Stimulated activated CD8-positive, alpha-beta memory T cell treated with anti-CD3 and anti-CD28 coated beads, Interleukin-15, amount 100 ng/mL, for 4 hours (primary cell): ENCODE data around the gene HLA-DMB.
A peak's percentile ranks its signal among the peaks of the same experiment; 100 is the strongest.

Experiments
- DNase-seq, 2 donors: peaks; one replicate each; pipeline ENCODE4 v3.0.0-alpha.2; 2020; ENCODE audit warnings: low read depth in 2 of 2

The HLA-DMB gene

DNA sequence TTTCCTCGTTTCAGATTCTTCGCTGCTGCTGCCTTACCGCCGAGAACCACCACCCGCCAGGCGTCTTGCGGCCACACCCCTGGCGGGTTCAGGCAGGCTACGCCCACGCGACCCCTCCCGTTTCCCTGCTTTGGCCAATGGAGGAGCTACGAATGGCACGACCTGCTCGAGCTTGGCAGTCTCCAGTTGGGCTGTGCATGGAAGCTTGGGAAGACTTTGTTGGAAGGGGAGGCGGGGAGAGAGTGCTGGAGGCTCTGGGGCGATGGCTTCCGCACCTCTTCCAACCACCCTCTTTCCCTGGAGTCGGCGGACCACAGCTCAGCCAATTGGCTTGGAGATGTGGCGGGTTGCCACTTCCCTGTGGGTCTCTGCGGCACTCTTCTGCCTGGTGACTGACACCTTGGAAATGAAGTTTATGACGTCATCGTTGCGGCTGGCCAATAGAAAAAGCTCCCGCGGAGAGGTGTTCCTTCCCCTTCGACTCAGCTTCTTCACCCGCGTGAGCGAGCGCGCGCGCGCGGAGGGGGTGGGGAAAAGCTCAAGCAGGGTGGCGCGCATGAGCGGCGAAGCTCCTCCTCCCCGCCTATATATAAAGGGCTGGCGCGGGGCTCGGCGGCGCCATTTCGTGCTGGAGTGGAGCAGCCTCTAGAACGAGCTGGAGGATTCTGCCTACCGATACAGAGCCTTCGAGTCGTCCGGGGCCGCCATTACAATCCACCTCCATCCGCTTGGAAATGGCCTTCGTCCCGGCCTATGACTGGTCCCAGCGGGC lies 30.9 kb upstream of the HLA-DMB start:
- peak; percentile 99 for DNase-seq

DNA sequence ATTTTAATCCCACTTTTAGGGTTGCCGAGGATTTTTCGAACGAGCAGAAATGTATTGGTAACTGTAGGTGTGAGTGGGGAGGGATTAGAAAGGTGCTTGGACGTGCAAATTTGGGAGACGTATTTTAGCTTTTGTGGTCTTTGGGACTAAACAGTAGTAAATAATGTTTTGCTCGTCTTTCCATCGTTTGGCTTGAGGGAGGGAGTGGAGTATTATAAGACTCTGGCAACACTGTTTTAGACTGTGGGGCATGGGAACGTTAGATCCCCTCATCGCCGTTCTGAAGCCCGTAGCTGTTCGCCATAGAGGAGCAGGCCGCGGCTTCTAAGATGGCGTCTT lies 30.4 kb upstream of the HLA-DMB start:
- no peak for DNase-seq

DNA sequence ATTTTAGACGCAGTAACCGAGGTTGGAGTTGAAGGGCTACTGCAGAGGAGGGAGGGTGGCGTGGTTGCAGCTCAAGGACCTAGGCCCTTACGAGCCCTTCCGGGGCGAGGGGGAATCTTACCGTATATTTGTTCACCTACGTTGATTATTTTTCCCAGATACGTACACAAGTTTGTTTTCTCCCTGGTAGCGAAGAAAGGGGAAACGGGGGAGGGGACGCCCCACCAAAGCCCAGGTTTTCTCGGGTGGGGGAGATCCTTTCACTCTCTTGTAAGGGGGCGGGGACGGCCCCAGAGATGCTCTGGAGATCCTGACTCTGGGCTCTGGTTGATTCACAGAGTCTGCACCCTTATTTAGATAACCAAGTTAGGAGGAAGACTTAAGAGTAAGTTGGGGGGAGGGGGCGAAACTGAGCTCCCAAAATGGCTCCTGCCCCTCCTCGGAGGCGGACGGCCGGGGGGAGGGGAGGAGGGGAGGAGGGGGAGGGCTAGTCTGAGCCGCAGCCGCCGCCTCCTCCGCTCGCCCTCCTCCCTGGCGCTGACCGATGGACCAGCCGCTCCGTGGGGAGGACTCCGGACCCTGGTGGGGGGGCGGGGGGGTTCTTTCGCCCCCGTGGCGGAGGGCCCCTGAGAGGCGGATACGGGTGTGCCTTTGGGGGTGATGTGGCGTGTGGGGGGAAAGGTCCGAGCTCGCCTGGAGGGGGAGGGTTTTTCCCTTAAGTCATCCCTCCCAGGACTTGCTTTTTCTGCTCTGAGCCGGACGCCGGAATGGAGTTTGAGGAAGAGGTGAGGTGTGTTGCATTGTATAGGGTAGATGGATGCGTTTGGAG lies 29.8 kb upstream of the HLA-DMB start:
- DNase-seq, result peak; percentile 51 to 74

DNA sequence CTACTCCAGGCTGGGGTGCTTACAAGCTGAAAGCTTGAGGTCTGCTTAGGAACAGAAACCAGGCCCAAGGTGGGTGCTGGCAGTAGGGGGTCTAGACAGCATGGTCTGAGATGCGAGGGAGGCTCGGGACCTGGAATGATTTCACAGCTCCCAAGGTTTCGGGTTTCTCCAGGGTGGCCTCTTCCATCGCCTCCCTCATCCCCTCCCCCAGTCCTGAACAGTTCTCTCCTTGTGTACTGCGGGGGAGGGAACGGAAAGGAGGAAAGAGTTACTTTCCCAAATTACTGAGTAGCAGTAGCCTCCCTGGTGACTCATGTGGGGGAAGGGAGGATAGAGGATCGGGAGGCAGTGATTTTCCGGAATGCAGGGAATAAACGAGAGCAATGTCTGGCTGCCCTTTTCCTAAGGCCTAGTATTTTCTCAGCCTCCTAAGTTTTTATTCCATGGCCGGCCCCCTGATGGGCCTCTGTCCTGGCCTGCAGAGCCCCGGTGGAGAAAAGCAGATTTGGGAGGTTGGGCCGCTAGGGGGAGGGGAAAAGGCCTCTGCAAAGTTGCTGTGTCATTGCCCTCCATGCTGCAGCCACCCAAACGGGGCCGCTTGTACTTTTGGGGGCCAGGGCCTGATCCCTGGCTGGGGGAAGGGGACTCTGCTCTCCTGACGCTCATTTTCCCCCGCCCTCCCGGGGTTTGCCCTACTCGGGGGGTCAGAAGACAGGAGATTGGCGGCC lies 29.0 kb upstream of the HLA-DMB start:
- peak; percentile 50 to 53 for DNase-seq

DNA sequence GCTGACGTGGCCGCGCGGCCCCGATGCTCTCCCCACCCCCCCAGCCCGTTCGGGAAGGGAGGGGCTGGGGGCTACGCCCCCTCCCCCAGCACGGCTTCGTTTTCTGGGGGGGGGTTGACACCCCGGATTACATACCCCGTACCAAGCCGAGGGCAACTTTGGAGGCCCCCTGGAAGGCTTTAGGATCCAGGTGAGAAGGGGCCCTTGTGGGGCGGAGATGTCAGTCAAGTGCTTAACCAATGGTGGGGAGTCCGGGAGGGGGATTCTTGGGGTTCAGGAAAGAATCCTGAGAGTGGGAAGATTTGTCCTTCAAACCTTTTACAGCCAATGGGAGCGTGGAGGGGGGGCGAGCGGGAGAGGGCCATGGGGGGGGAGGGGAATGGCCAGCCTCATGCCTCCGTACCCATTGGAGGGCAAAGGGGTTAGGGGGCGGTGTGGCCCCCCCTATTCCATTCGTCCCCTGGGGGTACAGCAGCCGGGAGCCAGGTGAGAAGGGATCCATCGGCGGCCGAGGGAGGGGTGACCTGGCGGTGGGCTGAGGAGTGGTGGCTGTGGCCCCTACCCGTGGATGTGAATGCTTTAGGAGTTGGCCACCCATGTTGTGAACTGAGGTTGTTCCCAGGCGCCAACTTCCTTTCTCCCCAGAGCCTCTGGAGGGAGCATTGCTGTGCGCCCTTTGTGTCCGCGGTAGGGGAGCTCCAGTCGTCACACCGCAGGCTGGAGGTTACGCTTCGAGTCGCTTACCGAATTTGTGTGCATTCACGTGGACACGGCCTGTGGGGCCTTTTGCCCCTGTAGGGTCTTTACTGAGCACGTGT lies 28.2 kb upstream of the HLA-DMB start:
- DNase-seq, result peak; percentile 20 to 50

DNA sequence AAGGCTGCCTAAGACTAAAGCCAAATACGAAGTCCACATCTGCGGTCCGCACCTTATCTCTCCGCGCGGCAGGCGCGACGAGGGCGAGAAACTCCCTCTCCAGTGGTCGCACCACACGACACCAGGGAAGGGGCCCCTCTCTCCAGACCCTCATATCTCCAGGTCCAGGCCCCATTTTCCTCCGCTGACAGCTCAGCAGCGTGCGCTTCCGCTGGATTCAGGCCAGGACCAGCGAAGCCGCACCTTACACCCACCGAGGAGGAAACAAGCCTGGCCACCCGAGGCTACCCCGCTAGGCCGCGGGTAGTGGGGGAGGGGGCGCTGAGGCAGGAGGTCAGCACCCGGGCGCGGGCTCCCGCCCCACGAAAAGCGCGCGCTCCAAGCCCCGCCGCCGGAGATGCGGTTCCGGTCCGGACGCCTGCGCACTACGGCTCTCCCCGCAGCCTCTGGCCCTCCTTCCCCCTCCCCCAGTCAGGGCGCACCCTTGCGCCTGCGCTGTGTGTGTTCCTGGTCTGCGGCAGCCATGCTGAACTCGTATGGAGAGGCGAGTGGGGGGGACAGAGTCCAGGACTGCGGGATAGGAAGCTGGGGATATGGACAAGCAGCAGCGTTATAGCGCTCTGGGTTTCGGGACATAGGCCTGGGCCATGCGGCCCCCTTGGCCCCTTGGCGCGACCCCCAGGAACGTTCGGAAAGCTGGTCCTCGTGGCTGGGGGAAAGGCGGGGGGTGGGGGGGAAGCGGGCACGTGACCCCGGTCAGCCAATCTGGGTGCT lies 27.5 kb upstream of the HLA-DMB start, which contains the start of gene BRD2:
BRD2 (plus strand) TSS at position 502 of the 774 bp plus-strand sequence. CDS start 4,305 bp downstream, outside the sequence.
- DNase-seq, result peak; percentile 93 to 94

DNA sequence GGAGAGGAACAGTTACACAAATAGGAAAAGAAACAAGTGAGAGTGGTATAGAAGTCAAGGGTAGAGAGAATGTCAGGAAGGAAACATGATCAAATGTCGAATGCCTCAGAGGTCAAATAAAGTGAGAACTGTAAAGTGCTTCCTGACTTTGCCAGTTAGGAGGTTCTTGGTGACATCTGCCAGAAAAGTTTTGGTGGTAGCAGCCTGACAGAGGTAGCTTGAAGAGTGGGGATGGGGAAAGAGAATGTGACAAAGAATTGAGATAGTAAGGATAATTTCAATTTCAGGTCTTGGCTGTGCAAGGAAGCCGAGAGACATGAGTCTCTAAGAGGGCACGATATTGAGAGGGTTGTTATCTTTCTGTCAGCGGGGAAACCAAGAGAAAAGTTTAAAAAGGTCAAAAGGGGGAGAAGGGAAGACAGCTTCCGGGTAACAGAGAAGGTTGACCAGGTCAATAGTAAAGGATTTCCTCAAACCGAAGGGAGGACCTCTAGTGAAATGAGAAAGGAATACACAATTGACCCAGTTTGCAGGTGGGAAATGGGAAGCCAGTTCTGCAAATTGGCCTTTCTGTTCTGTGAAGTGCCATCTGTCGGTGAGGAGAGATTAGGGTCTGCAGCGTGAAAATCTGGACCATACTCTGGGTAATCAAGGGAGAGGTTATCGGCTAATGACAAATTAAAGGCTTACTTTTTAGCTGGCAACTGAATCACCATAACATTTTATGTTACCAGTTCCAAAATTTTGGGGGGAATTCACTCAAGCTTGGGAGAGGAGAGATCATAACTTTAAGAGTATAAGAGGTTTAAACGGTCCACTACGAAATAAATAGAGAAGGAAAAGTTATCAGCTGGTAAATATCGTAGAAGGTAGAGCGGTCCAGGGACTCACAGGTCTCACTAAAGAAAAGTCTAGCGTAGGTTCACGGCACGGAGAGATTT lies 26.6 kb upstream of the HLA-DMB start:
- DNase-seq, result no peak

DNA sequence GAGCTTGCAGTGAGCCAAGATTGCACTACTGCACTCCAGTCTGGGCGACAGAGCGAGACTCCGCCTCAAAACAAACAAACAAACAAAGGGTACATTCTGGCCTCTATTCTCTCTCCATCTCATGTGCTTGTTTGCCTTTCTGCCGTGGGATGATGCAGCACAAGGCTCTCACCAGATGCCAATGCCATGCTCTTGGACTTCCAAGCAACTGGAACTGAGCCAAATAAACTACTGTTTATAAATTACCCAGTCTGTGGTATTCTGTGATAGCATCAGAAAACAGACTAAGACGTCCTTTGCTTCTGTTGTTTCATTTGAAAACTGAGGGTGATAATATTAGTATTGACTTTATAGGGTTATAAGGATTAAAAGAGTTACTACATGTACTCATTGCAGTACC lies 23.9 kb upstream of the HLA-DMB start:
- DNase-seq, result no peak

DNA sequence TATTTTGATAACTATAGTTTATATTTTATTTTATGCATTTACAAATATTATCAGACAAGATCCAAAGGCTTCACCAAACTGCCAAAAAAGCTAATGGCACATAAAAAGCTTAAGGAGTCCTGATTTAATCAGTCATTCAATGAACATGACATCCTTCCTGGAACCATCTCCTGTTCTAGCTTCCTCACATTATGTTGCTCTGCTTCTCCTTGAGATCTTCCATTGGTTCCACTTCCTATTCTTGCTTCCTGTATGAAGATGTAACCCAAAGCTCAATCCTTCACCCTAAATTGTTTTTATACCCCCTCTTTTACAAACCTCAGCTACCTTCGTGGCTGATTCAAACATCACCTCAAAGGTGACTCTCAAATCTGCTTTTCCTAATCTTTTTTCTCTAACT lies 23.0 kb upstream of the HLA-DMB start:
- no peak for DNase-seq

DNA sequence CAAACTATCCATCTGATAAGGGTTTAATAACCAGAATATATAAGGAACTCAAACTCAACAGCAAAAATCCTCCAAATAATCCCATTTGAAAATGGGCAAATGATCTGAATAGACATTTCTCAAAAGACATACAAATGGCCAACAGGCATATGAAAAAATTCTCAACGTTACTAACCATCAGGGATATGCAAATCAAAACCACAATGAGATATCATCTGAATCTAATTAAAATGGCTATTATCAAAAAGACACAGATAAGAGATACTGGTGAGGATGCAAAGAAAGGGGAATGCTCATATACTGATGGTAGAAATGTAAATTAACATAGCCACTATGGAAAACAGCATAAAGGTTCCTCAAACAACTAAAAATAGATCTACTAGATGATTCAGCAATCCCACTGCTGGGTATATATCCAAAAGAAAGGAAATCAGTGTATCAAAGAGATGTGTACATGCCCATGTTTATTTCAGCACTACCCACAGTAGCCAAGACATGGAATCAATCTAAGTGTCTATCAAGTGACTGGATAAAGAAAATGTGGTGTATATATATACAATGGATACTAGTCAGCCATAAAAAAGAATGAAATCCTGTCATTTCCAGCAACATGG lies 21.5 kb upstream of the HLA-DMB start:
- DNase-seq, result no peak

DNA sequence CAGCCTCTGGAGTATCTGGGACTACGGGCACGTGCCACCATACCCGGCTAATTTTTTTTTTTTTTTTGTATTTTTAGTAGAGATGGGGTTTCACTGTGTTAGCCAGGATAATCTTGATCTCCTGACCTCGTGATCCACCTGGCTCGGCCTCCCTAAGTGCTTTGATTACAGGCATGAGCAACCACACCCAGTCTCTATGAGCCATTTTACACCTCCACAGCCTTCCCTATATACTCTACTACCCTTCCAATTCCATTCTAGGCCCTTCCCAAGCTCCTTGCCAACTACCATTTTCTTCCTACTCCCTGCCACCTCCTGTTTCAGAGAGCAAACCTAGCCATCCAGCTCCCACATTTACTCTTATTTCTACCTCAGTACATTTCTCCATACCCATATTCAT lies 19.7 kb upstream of the HLA-DMB start:
- DNase-seq, result no peak

DNA sequence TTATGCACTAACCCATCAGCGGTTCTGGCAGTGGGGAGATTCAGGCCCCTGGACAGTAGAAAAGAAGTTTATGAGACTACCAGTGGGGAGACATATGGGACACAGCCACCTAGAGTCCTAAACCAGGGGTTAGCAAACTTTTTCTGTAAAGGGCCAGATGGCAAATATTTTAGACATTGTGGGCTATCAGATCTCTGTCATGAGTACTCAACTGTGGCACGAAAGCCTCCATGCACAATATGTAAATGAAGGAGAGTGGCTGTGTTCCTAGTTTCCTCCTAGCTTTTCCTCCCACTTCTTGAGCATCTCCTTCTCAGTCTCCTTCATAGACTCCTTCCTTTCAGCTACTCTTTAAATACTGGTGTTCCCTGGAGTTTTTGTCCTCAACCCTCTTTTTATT lies 15.3 kb upstream of the HLA-DMB start:
- DNase-seq, result no peak

DNA sequence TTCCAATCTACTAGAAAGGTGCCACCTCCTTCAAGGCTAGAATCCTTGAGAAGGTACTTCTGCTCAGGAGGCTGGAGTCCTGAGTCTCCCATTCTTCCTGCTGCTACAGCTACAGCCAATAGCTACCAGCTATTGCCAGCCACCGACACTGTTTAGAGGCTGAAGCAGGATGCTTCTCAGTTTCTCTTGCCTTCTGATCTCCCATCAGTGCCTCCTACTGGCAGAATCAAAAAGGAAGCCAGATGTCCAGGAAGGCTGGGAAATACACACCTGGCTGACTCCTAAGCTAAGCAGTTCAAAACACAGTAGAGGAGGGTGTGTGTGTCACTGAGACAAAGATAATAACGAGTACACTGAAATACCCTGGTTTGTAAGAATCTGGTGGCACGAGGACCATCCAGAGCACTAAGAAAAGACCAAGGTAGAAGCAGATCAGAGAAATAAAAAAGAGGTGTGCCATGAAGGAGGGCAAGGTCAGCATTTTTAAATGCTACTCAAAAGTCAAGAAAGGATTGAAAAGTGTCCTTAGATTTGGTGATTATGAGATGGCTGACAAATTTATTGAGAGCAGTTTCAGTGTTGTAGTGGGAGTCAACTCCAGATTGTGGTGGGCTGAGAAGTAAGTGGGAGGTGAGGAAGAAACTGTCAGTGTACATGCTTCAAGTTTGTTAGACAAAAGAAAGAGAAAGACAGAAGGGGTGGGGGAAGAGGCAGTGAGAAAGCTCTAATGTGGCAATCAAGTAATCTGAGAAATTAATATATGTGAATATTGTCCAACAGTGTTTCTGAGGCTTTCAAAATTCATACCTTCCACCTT lies 14.4 kb upstream of the HLA-DMB start:
- DNase-seq, result no peak

DNA sequence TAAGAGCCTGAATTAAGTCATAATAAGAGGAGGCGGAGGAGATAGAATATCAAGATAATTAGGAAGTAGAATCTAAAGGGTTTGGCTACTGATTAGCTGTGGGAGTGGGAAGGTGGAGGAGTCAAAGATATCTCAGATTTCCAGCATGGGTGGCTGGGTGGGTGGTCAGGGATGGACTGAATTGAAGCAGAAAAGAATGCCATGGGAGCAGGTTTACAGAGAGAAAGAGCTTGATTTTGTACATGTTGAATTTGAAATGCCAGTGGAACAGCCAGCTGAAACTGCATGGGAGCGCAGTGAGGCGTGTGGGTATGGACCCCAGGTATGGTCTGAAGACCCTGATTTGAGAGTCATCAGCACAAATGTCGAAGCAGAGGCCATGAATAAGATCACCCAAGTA lies 13.4 kb upstream of the HLA-DMB start:
- DNase-seq, result no peak

DNA sequence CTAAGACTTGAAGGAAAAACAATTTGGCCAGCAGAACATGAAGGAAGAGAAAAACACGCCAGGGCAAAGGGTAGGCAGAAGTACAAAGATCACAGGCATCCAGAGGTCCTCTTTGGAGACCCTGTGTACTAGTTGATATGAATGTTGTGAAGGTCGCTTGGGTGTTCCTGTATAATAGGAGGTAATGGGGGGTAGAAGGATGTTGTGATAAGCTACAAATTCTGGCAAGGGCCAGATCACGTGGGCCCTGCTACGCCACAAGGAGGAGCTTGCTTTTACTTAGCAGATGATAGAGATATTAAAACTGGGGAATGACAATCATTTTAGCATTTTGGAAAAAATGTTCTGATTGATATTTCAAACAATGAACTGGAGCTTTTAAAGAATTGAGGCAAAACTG lies 12.9 kb upstream of the HLA-DMB start:
- no peak for DNase-seq

DNA sequence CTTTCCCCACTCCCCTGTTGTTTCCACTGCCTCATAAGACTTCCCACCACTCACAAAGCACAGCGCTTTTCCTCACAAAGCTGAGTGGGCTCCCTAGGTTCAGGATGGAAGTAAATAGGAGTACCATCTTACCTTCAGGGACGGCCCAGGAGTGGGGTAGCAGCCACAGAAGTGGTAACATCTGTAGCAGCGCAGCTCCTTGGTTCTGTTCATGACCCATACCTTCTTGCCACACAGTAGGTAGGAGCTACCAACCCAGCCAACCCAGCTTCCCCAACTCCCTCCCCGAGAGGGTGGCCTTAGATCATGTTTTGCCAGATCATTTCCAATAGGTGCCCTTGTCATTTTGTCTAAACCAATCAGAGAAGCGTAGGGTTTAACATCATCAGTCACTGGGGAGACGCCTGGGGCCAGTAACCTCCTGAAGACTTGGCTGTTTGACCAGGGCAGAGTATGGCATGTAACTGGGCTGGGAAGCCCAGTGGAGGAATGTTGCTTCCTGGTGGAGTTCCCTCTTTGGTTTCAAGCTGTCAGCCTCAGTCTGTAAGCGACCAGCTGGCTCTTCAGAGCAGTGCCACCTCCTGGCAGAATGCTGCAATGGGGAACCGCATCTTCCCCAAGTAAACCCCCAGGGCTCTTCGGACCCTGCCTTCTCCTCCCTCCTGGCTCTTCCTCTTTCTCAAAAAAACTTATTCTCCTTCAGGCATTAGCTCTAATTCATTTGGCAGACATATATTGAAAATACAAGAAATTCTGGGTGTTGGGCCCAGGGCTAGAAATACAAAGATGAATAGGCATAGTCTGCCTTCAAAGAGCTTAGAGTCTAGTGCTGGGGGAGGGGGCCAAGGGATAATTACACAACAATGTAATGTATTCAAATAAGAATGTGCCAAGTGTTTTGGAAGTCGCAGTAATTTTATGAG lies 12.2 kb upstream of the HLA-DMB start, which contains the start of gene HLA-DMA:
HLA-DMA (minus strand) TSS at position 281 of the 923 bp plus-strand sequence; CDS start at position 220, 61 bp downstream.
- peak in 1 of 2 donors; percentile 47 for DNase-seq

DNA sequence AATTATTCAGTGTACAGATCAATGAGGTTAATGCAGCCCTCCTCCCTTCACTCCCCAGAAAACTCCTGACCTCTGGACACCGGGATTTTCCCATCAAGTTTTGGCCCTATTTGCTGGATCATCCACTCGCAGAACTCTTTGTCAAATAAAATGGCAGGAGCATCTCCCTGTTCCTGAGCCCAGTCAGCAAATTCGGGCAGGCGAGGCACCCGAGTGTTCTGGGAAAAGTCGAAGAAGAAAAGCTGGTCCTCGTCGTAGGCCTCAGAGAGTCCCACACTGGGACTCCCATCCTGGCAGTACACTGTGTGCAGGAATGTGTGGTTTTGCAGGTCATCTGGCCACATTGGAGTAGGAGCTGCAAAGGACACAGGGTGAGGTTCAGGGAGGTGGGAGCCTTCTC lies 9.6 kb upstream of the HLA-DMB start:
- DNase-seq, result no peak
